GM04503 (cell line): ENCODE results near the gene ABLIM1.

Source experiments
- DNase-seq: peaks from one replicate; pipeline ENCODE4 v3.0.0-alpha.2; 2012; ENCODE audit warnings: low read depth

The ABLIM1 gene

GRCh38 chr10:114679552-114679951 is 21.5 kb upstream of the ABLIM1 start:
- no peak for DNase-seq

GRCh38 chr10:114678820-114679219 is 20.7 kb upstream of the ABLIM1 start:
- DNase-seq, result no peak

GRCh38 chr10:114678336-114678735 is 20.3 kb upstream of the ABLIM1 start:
- no peak for DNase-seq

- no peak for DNase-seq
Observed at GRCh38 chr10:114674346-114674745, 16.3 kb upstream of the ABLIM1 start.

DNA sequence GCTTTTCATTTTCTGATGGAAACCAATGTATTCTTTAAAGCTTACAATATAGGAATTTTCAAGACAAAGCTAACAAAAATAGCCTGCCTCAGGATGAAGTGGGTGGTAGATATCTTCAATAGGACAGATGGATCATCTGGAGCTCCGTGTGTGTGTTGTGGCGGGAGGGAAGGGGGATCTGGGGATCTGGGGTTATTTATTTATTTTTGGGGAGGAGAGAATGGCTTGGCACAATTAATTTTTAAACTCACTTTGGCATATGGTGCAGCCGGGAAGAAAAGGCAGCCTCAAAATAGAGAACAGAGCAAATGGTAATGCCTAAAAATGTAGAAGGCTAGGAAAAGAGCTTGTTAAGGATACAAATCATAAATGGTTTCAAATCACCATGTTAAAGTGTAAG is 11.6 kb upstream of the ABLIM1 start:
- DNase-seq, result no peak

- no peak for DNase-seq
Observed at GRCh38 chr10:114668375-114669080, 10.5 kb upstream of the ABLIM1 start.

GRCh38 chr10:114665873-114666272 is 7.8 kb upstream of the ABLIM1 start:
- DNase-seq, result no peak

- DNase-seq, result no peak
Observed at GRCh38 chr10:114665406-114665805, 7.3 kb upstream of the ABLIM1 start.

- DNase-seq, result no peak
Observed at GRCh38 chr10:114664127-114664526, 6.1 kb upstream of the ABLIM1 start.

GRCh38 chr10:114663626-114664025 is 5.6 kb upstream of the ABLIM1 start:
- no peak for DNase-seq

DNA sequence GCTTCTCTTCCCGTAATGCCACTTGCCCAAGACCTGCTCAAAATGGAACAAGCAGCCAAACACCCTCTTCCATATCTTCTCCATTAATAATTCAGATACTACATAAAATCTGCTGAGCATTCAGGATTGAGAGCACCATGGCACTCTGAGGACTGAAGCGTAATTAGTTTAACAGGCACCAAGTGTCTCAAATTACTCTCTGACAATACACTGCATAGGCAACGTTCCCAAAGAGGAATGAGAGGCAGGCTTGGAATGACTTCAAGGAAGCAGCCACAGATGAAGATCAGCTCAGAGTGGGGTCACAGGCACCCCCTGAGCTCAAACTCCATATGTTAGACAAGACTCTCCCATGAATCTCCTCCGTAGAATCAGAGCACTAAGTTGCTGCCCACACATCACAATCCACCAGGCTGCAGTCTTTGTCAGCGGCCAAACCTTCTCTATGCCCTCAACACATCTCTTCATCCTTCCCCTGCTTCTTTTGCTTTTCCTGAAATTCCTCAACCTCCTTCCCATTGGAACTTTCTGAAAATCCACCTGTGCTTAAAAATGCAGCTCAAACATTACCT is 4.7 kb upstream of the ABLIM1 start:
- no peak for DNase-seq

DNA sequence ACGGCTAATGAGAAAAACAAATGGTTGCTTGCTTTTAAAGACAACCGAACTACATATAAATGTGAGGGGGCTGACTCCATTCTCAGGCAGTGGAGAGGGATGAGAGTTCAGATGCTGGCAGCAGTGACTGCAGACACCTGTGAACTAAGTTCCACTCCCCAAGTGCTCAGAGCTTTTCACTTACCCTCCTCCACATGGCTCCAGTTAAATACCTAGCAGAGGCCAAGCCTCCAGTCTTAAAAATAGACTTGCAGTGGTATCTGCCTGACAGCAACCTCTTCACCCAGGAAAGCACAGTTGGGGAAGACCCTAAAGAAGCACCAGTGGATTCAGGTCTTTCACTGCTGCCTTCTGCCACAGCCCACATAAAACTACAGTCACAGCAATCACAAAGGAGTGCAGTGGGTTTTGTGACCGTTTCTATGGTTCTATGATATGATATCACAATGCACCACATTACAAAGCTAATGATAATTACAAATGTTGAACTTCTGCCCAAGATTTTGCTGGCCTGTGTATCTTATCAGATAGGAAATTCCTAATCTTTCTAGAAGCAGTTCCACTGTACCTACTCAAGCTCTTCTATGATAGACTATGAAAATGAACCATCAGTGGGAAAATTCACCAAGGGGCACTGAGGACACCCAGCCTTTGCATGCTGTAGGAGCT is 3.3 kb upstream of the ABLIM1 start:
- DNase-seq, result no peak

DNA sequence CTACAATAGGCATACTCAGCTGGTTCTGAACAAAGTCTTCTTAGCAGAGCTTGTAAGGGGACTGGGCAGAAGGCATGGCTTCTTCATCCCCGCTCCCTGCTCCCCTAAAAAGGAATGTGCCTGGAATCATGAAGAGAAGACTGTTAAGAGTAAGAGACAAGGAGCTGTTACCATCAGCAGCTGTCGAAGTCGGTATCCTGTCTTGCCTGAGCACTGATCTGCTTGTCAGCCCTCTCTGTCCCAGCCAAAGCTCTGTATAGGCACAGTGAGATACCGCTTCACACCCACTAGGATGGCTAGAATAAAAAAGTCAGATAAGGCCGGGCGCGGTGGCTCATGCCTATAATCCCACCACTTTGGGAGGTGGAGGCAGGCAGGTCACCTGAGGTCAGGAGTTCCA is 2.4 kb downstream of the ABLIM1 start:
- no peak for DNase-seq

DNA sequence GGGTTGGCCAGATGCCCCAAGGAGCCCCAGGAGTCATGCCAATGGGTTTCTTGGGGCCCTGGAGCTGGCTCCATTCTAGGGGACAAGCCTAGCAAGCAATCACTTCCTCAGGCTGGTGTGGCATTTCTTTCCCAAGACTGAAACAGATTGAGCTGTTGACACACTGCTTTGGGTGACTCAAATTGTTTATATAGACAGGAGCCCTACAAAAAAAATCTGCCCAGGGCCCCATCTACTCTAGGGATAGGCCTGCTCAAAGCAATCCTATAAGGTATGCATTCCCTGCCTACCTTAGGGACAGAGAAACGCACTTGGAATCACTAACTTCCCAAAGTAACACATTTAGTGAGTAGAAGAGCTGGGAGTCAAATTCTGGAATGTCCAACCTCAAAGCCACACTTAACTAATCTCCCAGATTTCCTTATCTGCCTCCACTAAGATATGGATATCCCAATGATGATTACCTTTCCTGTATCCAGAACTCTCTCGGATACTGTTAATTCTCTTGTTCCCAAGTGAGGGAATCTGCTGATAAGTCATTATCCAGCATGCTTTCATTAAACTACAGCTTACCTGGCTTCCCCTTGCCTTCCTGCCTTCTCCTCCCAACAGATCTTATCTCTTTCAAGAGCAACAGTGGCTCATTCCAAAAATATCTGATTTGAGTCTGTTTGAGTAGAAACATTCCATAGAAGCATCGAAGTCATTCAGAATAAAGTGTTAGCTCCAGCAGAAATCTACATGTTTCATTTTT is 3.1 kb downstream of the ABLIM1 start:
- DNase-seq, result no peak

- no peak for DNase-seq
Observed at GRCh38 chr10:114653926-114654325, 4.1 kb downstream of the ABLIM1 start.

DNA sequence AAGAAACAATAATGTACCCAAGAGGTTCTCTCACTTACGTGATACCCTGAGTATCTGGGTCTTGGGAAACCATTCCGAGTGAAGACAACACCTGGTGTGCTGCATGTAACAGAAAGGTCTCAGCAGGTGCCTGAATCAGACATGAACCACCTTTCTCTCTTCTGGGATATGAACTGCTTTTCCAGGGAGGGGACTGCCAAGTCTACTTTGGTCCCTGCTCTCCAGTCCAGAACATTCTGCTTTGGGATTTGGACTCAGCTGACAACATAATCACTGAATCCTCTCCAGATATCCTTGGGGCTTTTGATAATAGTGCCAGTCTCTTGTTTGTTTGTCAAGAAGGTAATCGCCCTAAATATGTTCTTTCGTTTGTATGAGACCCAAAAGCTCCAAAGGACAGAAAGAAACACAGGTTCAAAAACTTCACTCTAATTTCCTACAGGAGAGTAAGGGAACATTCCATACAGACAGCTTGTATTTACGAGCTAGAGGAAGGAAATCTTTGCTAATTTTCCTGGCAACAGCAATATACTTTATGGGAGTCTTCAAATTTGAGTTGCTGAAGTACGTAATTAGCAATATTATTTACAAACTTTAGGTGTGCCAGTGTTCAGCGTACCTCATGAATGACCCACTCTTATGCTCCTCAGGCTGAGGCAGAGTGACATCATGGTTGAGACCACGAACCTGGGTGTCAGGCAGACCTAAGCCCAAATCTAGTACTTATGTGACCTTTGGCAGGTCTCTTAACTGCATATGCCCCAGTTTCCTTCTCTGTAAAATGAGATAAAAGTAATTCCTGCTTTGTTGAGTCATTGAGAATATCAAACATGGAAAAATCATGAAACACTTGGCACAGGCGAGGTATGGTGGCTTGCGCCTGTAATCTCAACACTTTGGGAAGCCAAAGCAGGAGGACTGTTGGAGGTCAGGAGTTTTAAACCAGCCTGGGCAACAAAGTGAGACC is 5.4 kb downstream of the ABLIM1 start:
- no peak for DNase-seq

GRCh38 chr10:114650831-114651230 is 7.2 kb downstream of the ABLIM1 start:
- DNase-seq, result no peak

GRCh38 chr10:114650266-114650665 is 7.8 kb downstream of the ABLIM1 start:
- DNase-seq, result no peak

DNA sequence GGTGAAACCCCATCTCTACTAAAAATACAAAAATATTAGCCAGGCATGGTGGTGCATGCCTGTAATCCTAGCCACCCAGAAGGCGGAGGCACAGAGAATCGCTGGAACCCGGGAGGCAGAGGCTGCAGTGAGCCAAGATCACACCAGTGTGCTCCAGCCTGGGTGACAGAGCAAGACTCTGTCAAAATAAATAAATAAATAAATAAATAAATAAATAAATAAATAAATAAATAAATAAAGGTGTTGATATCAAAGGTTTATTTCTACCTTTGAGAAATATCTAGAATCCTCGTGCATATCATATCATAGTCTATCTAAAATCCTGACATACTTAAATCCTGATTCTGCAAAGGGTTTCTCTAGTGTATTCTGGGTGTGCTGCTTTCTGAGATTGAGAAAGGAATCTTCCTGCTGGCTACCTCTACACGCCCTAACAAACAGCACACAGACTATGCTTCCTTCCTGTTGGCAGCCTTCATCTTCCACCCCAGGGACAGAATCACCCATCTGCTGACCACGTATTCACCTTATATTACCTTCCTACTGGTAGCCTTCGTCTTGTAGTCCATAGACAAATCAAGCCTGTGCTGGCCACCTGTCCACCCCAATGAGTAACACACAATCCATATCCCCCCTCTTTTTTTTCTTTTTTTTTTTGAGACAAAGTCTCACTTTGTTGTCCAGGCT is 8.7 kb downstream of the ABLIM1 start:
- no peak for DNase-seq

GRCh38 chr10:114648368-114648767 is 9.7 kb downstream of the ABLIM1 start:
- DNase-seq, result no peak

- DNase-seq, result no peak
Observed at GRCh38 chr10:114647545-114648138, 10.4 kb downstream of the ABLIM1 start.
